Heart right ventricle (tissue), 16 donors: ENCODE results near the gene LINGO1. TPM values are rescaled to one million over a fixed set of nuclear protein-coding genes. Genes with fewer than 3 reads are reported as not detected.

Experiments used
- ATAC-seq, 8 donors: fragments of 200-7000 bp; cut with Tn5 transposase; one replicate each; pipeline ENCODE4 v1.9.1; 2020; ENCODE audit warnings: mild to moderate bottlenecking in 8 of 8, moderate library complexity in 8 of 8, moderate number of reproducible peaks in 1 of 8
- DNase-seq, 2 donors: peaks; one replicate each; pipeline ENCODE4 v3.0.0-alpha.2; 2020
- H3K27ac ChIP-seq, 10 donors: fragments of 200-600 bp; sonication (generic) in 2 of 10; one replicate each; pipeline versions ENCODE4 v1.5.0 to v1.8.0; 2020 to 2022; ENCODE audit warnings: mild to moderate bottlenecking in 3 of 10
- H3K27me3 ChIP-seq, 7 donors: fragments of 200-600 bp; one replicate each; pipeline ENCODE4 v1.8.0; 2021 to 2022; ENCODE audit warnings: mild to moderate bottlenecking in 2 of 7
- H3K36me3 ChIP-seq, 9 donors: fragments of 200-600 bp; sonication (generic) in 1 of 9; one replicate each; pipeline versions ENCODE4 v1.5.0 to v1.8.0; 2020 to 2022; ENCODE audit warnings: mild to moderate bottlenecking in 2 of 9
- H3K4me1 ChIP-seq, 9 donors: fragments of 200-600 bp; sonication (generic) in 1 of 9; one replicate each; pipeline versions ENCODE4 v1.5.0 to v1.8.0; 2020 to 2022; ENCODE audit warnings: mild to moderate bottlenecking in 4 of 9
- H3K4me3 ChIP-seq, 10 donors: fragments of 200-600 bp; sonication (generic) in 2 of 10; one replicate each; pipeline versions ENCODE4 v1.5.0 to v1.8.0; 2020 to 2022; ENCODE audit warnings: mild to moderate bottlenecking in 7 of 10, moderate library complexity in 2 of 10
- H3K9me3 ChIP-seq, 11 donors: fragments of 200-600 bp in 10 of 11; sonication (generic) in 2 of 11; one replicate each; pipeline versions ENCODE4 v1.5.0 to v1.8.0; 2013 to 2022; ENCODE audit warnings: mild to moderate bottlenecking in 2 of 11, control low read depth in 1 of 11, moderate library complexity in 1 of 11
- WGBS, 2 donors: extraction: QIAGEN DNeasy Blood & Tissue Kit; methylation state at CpG; one replicate each; pipeline ENCODE4 v1.1.7; 2013; ENCODE audit warnings: inconsistent platforms in 1 of 2; 5-methylcytosine and 5-hydroxymethylcytosine counted together
- intact Hi-C, 10 donors: fragments of 100-400 bp; cut with DNase I; formaldehyde crosslinking; loops; one replicate each; pipeline versions ENCODE4 v1.11.1 to v1.14.2; 2022
- polyA plus RNA-seq, 2 donors: library from polyadenylated mRNA; stranded (reverse); fragments of 200-250 nt; gene quantifications; one replicate each; pipeline ENCODE4 v1.2.3, GENCODE V29; 2013
- total RNA-seq, 10 donors: library from RNA; stranded (reverse); fragmentation: NEBNext Ultra II Directional in 3 of 10; extraction: Animal tissue kit (Norgen Biotek cat#: 25700) in 3 of 10; gene quantifications; one replicate each; pipeline versions ENCODE4 v1.2.1 to v1.2.4, GENCODE V29; 2021 to 2023
- TF ChIP-seq, protein P1 (sequence below), 9 donors: fragments of 200-600 bp; sonication (generic) in 2 of 9; IDR thresholded peaks; one replicate each; pipeline versions ENCODE4 v1.5.0 to v1.8.0; 2021 to 2022; ENCODE audit warnings: antibody characterized with exemption in 9 of 9, mild to moderate bottlenecking in 5 of 9, moderate library complexity in 1 of 9
- donor health status: Arrhythmogenic right ventricular cardiomyopathy.
- donor health status: ischemic (EF 13 %, LVEDD 7.1; RV severe dilation, severe dysfunction).
- donor health status: healthy with polysubstance abuse.
- donor health status: DM: no; HTN: yes; CAD: no.
- donor health status: DM: no; HTN: no; CAD: no.
- donor health status: ischemic (EF 25% LVEDD 6.9; RV normal size, moderate dysfunction).
- donor health status: ischemic (EF 25% LVEDD 5.7; RV mildly dilated, moderate dysfunction).
- donor health status: healthy.
- donor health status: DM: yes; HTN: yes; CAD: no.
- donor health status: Ischemic cardiomyopathy.
- donor health status: ischemic (EF 35%, LVEDD 5.7; RV mildly dilated, moderate dysfunction).
- donor health status: nonischemic (EF 11% LVEDD 7.7; RV severe dilation, severe dysfunction).
- donor health status: DM: yes; HTN: yes; CAD: no.
- donor health status: PGD.
- donor health status: ischemic (EF 29% LVEDD 5.4; RV normal size, mild dysfunction).
- donor health status: nonischemic (EF 23%, LVEDD 6.1; RV moderate dilation, normal function).

Gene LINGO1
- total and polyA plus RNA-seq, 12 donors, result 0.70 to 2.7 (median 1.3) TPM

DNA sequence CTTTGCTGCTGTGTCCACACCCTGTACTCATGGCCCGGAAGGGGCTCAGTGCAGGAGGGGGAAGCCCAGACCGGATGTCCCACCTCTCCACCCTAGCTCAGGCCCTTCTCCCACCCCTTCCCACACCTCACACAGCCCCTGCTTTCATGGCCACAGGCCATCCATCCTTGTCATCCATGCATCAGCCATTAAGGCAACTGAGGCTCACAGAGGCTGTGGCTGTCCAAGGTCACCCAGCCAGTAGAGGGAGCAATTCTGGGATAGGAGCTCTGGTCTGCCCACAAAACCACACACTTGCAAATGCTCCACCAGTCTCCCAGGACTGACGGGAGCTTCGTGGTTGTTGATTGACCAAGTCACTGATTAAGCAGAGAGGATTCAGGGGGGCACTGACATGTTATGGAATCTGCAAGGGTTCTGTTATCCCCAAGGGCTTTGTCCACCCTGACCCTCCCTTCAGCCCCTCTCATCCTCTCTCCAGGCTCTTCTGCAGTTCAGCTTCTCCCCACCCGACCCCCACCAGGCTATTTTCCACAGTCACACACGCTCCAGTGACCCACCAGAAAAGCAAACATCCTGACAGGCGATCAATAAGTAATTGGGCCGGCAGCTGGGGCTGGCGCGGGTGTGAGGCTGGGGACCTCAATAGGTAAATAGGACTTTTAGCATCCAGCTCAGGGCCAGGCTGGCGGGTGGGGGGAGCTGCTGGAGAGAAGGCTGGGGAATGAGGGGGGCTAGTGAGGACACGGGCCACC, 15.1 kb downstream of the LINGO1 start:
- intact Hi-C loops, result no loop called here
- no peak overlapping the region for H3K4me3 ChIP-seq
- peaks cover 0 to 5% (median 0%) of the 10 kb centered on the region in 9 donors for H3K4me1 ChIP-seq
- H3K27ac ChIP-seq, result no peak overlapping the region
- no peak for DNase-seq
- no peak for ATAC-seq
- no peaks in the 10 kb centered on the region for H3K36me3 ChIP-seq
- H3K9me3 ChIP-seq, result no peaks in the 10 kb centered on the region
- TF ChIP-seq, protein P1, sequence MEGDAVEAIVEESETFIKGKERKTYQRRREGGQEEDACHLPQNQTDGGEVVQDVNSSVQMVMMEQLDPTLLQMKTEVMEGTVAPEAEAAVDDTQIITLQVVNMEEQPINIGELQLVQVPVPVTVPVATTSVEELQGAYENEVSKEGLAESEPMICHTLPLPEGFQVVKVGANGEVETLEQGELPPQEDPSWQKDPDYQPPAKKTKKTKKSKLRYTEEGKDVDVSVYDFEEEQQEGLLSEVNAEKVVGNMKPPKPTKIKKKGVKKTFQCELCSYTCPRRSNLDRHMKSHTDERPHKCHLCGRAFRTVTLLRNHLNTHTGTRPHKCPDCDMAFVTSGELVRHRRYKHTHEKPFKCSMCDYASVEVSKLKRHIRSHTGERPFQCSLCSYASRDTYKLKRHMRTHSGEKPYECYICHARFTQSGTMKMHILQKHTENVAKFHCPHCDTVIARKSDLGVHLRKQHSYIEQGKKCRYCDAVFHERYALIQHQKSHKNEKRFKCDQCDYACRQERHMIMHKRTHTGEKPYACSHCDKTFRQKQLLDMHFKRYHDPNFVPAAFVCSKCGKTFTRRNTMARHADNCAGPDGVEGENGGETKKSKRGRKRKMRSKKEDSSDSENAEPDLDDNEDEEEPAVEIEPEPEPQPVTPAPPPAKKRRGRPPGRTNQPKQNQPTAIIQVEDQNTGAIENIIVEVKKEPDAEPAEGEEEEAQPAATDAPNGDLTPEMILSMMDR (IDR thresholded peaks at IDR 0.05), result peak in 5 of 9 donors; percentile 13 to 42 (median 25)
- peaks cover 0 to 2% (median 0%) of the 10 kb centered on the region in 7 donors for H3K27me3 ChIP-seq
- WGBS, 2 donors, result 86 to 90% methylated on average over 12 of the region's 12 CpGs

DNA sequence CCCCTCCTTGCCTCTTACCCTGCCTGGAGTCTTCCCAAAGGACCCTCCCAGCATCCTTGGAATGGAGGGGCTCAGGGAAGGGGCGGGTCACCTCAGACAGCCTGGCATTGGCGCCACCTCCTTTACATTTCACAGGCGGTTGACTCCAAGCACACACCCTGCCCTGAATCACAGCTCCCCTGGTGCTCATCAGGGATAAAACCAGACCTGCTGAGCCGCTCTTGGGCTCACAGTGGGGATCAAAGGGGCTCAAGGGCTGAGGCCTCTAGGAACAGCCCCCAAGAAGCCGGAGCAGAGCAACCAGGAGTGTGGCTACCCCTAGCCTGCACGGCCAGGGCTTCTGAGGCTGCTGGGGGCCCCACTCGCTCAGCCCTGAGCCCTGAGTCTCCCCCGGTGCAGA, 16.6 kb downstream of the LINGO1 start:
- no peak for ATAC-seq
- intact Hi-C loops, result no loop called here
- H3K36me3 ChIP-seq, result no peaks in the 10 kb centered on the region

DNA sequence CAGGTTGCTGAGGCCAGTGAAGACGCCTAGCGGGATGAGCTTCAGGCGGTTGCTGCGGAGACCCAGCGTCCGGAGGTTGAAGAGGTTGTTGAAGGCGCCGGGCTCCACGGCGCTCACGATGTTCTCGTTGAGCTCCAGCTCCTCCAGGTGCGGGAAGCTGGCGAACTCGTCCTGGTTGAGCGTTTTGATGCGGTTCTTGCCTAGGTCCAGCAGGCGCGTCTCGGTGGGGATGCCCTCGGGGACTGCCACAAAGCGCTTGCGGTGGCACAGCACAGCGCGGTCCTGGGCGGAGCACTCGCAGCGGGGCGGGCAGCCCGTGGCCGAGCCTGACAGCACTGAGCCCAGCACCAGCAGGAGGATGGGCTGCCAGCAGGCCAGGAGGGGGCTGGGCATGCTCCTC, 17.2 kb downstream of the LINGO1 start:
- TF ChIP-seq, protein P1 (IDR thresholded peaks at IDR 0.05), result no peak
- ATAC-seq (no peak), DNase-seq (no peak)
- WGBS, 2 donors, result 96 to 97% methylated on average over 28 to 31 of the region's 31 CpGs
- Histone ChIP-seq H3K36me3 (no peaks in the 10 kb centered on the region), H3K9me3 (no peaks in the 10 kb centered on the region), H3K27ac (no peak overlapping the region), H3K4me3 (no peak overlapping the region), H3K4me1 (peaks cover 0 to 10% (median 0%) of the 10 kb centered on the region in 9 donors), H3K27me3 (peaks cover 0 to 2% (median 0%) of the 10 kb centered on the region in 7 donors)
- intact Hi-C loops, result no loop called here

More for the DNA sequence above, 16.6 kb downstream of the LINGO1 start:
- no peak overlapping the region for H3K4me3 ChIP-seq
- peaks cover 0 to 10% (median 0%) of the 10 kb centered on the region in 9 donors for H3K4me1 ChIP-seq
- peaks cover 0 to 2% (median 0%) of the 10 kb centered on the region in 7 donors for H3K27me3 ChIP-seq
- no peak overlapping the region for H3K27ac ChIP-seq
- DNase-seq, result no peak
- TF ChIP-seq, protein P1 (IDR thresholded peaks at IDR 0.05), result no peak
- H3K9me3 ChIP-seq, result no peaks in the 10 kb centered on the region
- 90 to 94% methylated on average over 8 of the region's 8 CpGs for WGBS, 2 donors

DNA sequence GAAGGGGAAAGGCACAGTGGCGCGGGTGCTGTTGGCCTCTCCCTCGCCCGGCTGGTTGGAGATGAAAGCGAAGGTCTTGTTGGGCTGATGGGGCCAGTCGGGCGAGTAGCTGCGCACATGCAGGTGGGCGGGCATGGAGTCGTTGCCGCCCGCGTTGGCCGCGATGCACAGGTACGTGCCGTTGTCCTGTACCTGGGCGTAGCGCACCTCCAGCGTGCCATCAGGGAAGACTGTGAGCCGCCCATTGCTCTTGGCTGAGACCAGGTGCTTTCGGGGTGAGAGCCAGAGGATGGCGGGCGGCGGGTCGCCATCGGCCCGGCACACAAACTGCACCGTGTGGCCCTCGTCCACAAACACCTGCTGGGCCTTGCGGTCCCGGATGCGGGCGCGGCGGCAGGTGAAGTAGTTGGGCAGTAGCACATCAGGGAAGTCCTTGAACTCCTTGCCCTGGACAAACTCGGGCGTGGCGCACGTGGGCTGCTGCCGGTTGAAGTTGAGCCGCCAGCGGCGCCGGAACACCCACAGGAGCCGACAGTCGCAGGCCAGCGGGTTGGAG, 18.4 kb downstream of the LINGO1 start:
- TF ChIP-seq, protein P1 (IDR thresholded peaks at IDR 0.05), result no peak
- no peaks in the 10 kb centered on the region for H3K36me3 ChIP-seq
- ATAC-seq, result no peak
- no peak overlapping the region for H3K4me3 ChIP-seq
- intact Hi-C loops, result no loop called here
- no peak overlapping the region for H3K27ac ChIP-seq
- H3K27me3 ChIP-seq, result no peaks in the 10 kb centered on the region
- DNase-seq, result no peak
- H3K9me3 ChIP-seq, result no peaks in the 10 kb centered on the region
- whole genome bisulfite sequencing, 2 donors, result 98% methylated on average over 48 of the region's 48 CpGs
- H3K4me1 ChIP-seq, result peaks cover 0 to 10% (median 0%) of the 10 kb centered on the region in 9 donors
